HTR-8/SVneo (cell line): Measurements from ENCODE around the gene TM9SF4.
"Not testable (repeated sequence)": the region's sequence is repeated elsewhere in the genome, so short reads cannot be mapped to it uniquely, and the experiment has no call there.

Experiments used
- DNase-seq: peaks from one replicate; pipeline ENCODE4 v3.0.0; 2011; ENCODE audit warnings: low spot score, mixed read lengths; ENCODE audit not compliant: insufficient read length
- FAIRE-seq: peaks from 2 replicates; lab custom pipeline; 2011; peaks lifted over from hg19 to GRCh38; lab: Jason Lieb, UNC

Gene TM9SF4

DNA sequence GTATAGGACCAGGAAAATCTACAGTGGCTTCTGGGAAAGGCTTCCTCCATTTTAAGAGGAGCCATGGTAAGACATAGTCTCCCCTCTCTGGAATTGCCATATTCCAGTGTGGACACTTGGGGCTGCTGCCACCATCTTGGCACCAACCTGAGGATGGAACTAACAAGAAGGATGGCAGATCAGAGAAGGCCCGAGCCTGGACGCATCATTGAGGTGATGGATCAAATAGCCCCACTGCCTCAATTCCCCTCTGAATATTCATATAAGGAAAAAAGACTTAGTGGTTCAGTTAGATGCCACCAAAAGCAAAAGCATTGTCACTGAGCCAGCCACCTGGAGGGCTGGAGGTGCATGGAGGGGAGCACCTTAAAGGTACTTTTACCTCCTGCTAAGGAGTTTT, 72.1 kb downstream of the TM9SF4 start:
- DNase-seq (no peak), FAIRE-seq (no peak)

DNA sequence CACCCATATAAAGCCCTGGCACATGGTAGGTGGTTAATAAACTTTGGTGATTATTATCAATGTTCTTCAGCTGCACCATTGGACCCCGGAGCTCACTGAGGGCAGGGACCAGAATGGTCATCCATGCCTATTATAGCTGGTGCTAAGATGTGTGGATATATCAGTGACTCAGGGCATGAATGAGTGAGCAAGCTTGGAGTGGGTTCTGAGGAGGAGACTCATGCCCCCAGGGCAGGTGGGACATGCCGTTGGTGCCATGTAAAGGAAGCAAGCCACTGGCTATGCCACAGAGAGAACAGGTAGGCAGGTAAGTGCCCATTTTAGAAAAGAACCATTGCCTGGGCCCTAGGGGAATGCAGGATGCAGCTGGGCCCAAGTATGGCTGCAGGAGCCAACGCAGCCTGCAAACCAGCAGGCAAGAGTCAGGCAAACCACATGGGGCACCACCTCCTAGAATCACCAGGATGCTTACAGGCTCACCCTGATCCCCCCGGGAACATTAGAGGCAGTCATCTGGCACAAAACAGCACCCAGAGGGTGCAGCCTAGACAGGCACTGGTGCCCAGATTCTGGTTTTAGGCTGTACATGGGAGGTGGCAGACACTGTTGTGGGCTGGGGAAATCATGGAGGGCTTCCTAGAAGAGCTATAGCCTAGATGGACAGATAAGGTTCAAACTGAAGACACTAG, 74.6 kb downstream of the TM9SF4 start:
- DNase-seq (no peak), FAIRE-seq (no peak)

DNA sequence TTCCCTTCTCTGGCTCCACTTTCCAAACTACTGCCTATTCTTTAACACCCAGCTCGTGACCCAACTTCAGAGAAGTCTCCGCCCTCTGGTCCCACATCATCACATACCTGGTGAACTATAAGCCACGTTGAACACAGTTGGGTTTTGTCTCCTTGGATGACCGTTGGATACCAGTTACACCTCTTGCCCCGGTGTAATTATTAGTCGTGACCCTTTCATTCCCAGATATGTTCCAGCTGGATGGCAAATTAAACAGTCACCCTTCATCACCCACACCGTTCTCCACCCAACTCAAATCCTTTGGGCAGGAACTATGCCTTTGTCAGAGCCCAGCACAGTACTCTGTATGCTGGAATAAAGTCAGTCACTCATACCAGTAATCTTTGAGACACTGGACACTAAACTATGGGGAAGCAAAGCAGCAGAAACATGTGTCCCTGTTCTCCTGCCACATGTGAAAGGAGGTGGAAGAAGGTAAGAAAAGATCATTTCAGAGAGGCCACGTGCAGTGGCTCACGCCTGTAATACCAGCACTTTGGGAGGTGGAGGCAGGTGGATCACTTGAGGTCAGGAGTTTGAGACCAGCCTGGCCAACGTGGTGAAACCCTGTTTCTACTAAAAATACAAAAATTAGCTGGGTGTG, 75.6 kb downstream of the TM9SF4 start:
- FAIRE-seq (no peak), DNase-seq (no peak)

DNA sequence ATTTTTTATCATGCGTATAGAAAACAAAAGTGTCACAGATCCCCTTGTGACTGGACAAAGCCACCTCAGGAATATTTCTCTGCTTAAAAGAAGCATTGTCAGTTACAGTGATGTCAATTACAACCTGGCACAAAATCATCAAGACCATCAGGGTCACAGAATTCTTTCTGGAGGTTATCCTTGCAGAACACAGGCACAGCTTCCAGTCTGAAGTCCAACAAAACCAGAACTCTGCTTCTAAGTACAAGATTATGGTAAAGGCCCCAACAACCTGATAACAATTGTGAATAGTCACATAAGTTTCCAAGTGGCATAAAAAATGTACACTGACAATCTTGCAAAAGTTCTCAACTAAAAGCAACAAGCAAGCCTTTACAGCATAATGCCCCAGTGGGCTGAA, 77.0 kb downstream of the TM9SF4 start:
- DNase-seq: no peak
- FAIRE-seq: no peak

DNA sequence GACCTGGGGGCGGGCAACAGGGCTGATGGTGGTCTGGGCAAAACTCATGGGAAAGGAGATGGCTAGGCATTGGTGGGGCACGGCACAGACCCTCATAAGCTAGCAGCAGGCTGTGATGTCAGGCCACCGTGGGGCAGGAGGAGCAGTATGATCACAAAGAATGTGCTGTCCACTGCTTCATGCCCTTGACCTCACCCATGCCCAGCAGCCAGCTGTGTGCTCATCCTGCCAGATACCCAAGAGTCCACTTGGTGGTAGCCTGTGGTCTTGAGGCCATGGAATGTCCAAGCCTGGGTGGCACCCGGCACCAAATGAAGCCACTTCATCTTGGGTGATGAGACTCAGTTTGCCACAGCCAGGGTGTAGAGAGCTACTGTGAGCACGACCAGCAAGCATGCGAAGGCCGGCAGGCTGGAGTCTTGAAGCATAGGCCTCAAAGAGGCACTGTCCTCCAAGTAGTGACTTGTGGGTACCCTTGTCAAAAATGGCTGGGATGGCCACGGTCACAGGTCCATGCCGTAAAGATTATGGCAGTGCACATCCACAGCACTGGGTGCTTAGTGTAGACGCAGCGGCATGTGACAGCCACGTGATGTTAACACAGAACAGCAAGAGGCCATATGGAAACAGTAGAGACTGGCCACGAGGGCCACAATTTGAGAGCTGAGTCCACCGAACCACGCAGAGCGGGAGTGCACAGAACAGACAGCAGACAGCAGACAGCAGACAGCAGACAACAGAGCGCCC, 79.0 kb downstream of the TM9SF4 start:
- no peak for DNase-seq
- FAIRE-seq: no peak

DNA sequence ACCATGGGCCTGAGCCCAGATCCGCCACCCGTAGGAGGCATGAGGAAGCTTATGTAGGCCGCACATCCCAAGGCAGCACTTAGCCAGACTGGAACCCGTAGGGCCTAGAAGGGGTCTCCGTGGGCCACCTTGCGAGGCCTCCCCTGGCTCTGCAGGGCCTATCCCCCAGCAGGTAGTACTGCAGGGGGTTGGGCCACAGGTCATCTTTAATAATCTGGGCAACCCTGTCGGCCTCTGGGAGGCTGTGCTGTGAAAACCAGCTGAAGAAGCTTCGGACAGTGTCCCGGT, 79.6 kb downstream of the TM9SF4 start:
- FAIRE-seq: no peak
- DNase-seq: no peak

DNA sequence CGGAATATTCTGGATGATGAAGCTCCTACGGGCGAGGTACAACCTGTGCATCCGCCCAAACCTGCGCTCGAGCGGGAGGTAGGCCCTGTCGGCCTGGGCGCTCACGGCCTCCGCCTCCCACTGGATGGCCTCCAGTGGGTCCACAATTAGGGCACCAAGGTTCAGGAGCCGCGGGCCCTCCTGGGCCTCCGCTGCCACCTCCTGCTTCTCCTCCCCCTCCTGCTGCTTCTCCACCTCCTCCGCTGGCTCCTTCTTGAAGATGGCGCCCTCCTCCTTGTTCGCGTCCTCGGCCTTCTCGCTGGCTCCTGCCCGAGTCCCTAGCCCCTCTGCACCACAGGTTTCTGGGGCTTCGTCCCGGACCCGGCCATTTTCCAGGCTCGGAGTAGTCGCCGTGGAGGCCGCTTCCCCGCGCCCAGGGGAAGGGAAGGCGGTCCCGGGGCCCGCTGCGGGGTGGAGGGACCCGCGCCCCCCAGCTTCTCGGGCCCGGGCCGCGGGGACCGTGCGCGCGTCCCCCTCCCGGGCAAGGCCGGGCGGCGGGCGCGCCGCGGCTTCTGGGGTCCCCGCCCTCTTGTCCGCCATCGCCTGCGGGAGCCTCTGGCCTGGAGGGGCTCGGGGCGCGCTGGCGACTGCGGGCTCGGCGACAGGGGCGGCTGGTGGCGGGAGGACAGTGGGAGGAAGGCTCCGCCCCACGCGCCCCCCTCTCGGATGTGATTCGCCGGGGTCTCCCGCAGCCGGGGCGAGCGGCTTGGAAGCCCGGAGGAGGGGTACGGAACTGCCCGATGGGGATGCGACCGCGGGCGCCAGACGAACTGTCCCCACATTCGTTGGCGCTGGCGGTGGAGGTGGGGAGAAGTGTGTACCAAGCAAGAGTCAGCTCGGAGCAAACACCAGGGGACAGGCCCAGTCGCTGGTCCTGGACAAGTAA, 80.4 kb downstream of the TM9SF4 start:
- DNase-seq (no peak), FAIRE-seq (no peak)

DNA sequence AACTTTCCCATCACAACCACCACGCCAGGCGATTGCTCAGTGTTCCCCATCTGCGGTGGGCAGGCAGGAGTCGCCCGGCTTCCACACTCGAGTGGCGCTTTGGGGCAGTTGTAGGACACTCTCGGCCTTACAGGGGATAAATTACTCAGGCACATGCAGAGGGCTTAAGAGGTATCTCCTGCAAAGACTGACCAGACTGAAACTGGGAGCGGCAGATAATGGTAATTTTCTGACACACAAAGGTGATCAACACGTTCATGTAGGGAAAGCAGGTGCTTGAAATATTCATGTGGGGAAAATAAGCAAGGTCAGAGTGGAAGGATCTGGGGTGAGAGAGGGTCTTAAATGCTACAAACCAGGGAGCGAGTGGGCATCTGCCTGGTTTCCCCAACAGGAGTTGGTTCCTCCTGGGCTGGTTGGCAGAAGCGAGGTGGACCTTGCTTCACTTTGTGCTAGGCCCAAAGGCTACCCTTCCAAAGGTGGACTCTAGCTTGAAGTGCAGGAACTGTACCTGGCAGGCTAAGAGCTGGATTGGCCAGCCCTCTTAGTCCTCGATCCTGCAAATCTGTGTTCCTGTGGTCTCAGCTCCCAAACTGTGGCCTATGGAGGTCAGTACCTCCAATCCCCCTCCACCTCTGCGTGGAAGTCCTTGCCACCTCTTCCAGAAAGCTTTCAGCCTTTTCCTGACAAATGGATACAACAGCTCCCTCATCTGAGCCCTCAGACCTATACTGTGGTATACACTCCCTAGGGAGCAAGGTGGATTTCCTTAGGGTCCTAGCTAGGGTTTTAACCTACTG, 81.3 kb downstream of the TM9SF4 start:
- no peak for DNase-seq
- FAIRE-seq: no peak

DNA sequence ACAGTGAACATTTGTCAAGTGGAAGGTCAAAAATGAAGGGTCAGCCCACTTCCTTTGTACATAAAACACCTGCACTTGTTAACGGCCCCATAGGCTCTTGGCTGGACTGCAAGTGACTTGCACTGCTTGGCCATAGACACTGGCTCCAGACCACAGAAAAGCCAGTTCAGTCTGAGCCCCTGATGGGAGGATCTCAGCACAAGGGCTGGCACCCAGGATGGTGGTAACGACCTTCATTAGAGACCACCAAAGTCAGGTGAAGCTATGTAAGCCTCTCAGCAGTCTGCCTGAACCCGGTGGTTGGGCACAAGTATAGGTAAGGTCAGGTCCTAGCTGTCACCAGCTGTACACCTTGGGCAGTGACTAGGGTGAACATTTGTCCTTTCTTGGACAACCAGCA, 81.9 kb downstream of the TM9SF4 start:
- DNase-seq (no peak), FAIRE-seq (no peak)

DNA sequence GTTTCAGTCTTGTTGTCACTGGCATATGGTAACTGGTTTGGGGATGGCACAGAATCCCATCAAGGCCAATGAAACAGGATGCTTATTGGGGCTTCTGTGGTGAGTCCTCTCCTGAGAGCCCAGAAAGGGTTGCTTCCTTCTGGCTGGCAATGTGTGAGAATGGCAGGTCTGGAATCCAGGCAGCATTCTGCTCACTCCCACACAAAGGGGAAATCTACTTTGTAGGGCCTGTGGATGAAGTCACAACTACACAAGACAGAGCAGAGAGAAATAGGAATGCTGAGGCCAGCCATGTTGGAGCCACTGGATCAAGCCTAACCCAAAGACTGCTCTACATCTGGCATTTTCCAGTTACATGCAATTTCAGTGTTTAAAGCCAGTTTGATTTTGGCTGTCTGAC, 82.4 kb downstream of the TM9SF4 start:
- no peak for FAIRE-seq
- no peak for DNase-seq

DNA sequence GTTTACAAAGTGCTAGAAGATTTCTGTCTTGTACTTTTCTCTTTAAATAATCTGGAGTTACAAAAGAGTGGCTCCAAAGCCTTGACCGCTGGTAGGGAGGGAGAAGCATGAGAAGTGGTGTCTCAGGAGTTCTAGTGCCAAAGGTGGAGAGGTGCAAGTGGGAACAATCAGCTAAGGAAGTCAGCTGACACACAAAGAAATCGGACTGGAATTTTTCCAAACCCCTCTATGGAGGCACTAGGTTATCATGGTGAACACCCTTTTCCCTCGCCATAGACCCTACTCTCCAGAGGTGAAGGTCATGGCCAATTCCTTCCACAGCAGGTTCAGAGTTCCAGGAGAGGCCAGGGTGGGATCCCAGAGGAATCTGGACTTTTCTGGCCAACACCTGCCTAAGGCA, 83.2 kb downstream of the TM9SF4 start:
- no peak for DNase-seq
- FAIRE-seq: no peak

DNA sequence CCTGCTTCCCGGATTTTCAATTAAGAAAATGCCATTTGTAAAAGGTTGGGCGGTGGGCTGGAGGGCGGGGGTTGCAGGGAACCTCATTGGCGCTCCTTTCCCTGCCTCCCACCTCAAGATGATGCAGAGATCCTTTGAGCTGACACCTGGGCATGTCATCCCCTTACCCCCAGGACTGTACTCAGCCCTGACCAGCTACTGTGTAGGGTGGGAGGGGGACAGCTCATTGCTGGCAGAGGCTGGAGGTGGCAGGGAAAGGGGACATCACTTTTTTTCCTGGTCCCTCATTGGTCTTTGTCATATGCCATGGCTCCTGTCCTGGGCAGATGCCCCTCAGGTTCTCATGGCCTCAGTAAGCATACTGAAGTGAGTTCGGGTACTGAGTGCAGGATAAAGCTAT, 83.8 kb downstream of the TM9SF4 start:
- DNase-seq, FAIRE-seq: not testable (repeated sequence)

DNA sequence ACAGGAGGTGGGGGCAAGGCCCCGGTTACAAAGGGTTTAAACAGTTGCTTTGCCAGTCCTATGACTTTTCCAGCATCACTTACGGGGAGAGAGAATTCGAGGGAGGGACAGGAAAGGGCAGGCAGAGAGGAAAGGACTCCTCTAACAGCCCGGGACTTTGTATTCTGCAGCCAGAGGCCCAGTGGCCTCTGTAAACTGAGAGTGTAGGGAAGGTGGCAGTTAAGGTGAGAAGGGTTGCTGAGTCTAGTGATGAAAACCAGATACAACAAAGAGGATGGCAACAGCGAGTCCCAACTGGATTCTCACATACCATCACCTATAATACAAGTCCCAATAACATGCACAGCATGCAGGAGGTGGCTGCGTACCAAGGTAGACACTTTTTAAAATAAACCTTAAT, 84.5 kb downstream of the TM9SF4 start:
- FAIRE-seq: no peak
- DNase-seq: no peak

DNA sequence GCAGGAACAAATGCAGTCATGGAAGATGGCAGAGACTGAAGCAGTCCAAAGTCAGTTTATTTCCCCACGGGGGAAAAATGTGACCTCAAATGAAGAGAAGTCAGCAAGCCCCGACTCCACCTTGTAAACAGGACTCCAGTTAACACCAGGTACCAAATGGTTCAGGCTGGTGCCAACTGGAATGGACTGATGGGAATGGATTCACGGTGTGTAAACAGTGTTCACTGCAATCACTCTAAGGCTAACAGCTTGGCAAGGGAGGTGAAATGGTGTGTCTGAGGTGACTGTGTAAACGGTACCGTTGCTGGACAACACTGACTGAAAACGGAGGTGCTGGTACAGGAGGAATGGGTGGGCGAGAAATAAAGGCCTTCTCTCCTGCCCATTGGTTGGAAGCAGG, 86.1 kb downstream of the TM9SF4 start:
- peak; percentile 28 for FAIRE-seq
- DNase-seq: no peak

DNA sequence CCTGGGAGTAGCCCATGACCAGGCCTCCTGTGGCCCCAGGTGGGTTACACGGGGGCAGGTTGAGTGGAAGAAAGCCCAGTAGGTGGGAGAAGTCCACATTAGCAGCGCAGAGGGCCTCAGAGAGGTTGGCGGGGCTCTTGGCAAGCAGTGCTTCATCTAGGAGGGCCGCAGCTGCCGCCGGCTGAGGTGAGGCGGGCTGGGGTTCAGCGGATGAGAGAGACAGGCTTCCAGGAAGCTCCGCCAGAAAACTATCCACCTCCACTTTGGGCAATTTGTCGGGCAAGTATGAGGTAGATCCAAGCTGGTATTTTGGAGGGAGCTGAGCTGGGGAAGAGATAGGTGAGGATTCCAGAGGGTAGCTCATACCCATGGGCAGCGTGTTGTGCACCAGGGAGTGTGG, 87.1 kb downstream of the TM9SF4 start:
- DNase-seq, FAIRE-seq: not testable (repeated sequence)

DNA sequence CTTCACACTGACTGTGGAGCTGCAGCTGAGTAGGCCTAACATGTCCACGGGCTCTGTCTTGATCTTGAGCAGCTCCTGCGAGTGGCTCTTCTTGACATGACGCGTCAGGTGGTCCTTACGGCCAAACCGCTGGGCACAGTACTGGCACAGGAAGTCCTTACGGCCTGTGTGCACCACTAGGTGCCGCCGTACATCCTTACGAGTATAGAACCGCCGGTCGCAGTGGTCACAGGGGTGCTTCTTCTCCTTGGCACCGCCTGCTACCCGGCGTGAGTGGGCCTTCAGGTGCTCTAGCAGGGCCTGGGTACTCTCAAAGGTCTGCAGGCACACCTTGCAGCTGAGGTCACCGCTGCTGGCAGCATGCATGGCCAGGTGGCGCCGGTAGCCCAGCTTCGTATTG, 87.6 kb downstream of the TM9SF4 start:
- not testable (repeated sequence) for FAIRE-seq, DNase-seq

DNA sequence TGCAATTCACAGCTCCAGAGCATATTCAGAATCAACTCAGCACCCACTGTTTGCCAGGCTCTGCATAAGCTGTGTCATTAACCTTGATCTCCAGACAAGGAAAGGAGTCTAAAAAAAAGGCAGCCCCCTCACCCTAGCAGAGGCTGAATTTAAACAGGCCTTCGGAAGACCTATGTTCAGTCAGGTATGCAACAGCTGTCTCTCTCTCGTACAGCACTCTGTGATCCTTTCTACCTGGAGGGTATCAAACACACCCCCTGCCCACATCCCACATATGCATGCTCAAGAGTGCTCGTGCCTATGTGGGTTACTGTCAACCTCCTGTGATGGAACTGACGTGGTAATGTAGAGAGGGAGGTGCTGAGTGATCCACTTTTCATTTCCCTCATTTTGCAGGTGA, 89.5 kb downstream of the TM9SF4 start:
- no peak for DNase-seq
- peak; percentile 49 for FAIRE-seq

DNA sequence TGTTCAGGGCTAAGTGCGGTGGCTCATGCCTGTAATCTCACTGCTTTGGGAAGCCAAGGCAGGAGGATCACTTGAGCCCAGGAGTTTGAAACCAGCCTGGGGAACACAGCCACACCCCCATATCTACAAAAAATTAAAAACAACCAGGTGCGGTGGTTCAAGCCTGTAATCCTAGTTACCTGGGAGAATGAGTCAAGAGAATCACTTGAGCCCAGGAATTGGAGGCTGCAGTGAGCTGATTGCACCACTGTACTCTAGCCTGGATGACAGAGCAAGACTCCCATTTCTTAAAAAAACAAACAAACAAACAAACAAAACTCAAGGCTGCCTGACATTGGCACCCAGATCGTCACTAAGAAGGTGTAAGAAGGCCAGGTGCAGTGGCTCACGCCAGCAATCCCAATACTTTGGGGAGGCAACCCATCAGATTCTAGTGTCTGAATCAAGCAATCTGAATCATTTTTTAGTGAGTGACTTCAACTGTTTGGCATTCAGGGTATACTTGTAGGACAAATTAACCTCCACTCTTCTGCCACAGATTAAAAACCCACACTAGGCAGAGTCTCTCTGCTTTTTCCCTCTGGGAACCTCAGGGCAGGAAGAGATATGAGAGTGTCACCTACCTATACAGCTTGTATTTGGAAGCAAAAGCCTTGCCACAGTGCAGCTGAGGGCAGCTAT, 91.9 kb downstream of the TM9SF4 start:
- DNase-seq (no peak), FAIRE-seq (no peak)

DNA sequence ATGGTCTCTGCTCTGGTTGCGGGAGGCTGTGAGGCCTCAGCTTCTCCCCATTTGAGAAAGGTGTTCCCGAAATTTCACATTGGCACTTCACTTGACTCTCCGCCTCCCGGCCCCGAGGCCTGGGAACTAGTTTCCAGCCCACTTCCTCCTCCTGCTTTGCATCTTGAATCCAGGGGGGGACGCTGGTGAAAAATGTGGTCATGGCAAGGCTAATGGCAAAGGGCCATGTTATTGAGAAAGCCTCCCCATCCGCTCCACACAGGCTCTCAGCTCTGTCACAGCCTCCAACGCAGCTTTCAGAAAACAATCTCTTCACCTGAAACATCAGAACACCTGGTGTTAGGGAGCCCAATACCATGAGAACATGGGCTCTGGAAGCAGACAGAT, 92.5 kb downstream of the TM9SF4 start:
- no peak for DNase-seq
- no peak for FAIRE-seq
